NT2/D1 (cell line): ENCODE results near the gene NKX2-3.

Source experiments
- DNase-seq: peaks from one replicate; pipeline ENCODE4 v3.0.0-alpha.2; 2011; ENCODE audit warnings: low read depth, low spot score
- H3K27me3 ChIP-seq: 2 replicates; pipeline ENCODE4 v1.6.0; 2011; ENCODE audit warnings: mild to moderate bottlenecking; ENCODE audit not compliant: insufficient read length, insufficient read depth
- H3K36me3 ChIP-seq: 2 replicates; pipeline ENCODE4 v1.6.1; 2011; ENCODE audit warnings: mild to moderate bottlenecking, low read length, mixed read lengths; ENCODE audit not compliant: insufficient read depth, insufficient read length
- H3K4me1 ChIP-seq: 2 replicates; pipeline ENCODE4 v1.5.1; 2011; ENCODE audit not compliant: insufficient read depth, insufficient read length
- H3K4me3 ChIP-seq: 2 replicates; pipeline ENCODE4 v1.5.1; 2011; ENCODE audit warnings: low read depth; ENCODE audit not compliant: insufficient read length
- H3K9ac ChIP-seq: 2 replicates; pipeline ENCODE4 v1.6.0; 2011; ENCODE audit warnings: low read depth; ENCODE audit not compliant: insufficient read length
- H3K9me3 ChIP-seq: 2 replicates; pipeline ENCODE4 v1.5.1; 2011; ENCODE audit warnings: mild to moderate bottlenecking, low read length; ENCODE audit not compliant: insufficient read depth
- SUZ12 ChIP-seq: IDR thresholded peaks from 2 replicates; pipeline ENCODE4 v1.6.1; 2011; ENCODE audit not compliant: insufficient read length, insufficient read depth; ENCODE audit errors: extremely low read depth
- YY1 ChIP-seq: IDR thresholded peaks from 2 replicates; pipeline ENCODE4 v1.6.1; 2011; ENCODE audit not compliant: insufficient read length, insufficient read depth
- ZNF274 ChIP-seq: IDR thresholded peaks from 2 replicates; pipeline ENCODE4 v1.6.1; 2011; ENCODE audit warnings: mild to moderate bottlenecking, low read depth, low read length

The NKX2-3 gene

DNA sequence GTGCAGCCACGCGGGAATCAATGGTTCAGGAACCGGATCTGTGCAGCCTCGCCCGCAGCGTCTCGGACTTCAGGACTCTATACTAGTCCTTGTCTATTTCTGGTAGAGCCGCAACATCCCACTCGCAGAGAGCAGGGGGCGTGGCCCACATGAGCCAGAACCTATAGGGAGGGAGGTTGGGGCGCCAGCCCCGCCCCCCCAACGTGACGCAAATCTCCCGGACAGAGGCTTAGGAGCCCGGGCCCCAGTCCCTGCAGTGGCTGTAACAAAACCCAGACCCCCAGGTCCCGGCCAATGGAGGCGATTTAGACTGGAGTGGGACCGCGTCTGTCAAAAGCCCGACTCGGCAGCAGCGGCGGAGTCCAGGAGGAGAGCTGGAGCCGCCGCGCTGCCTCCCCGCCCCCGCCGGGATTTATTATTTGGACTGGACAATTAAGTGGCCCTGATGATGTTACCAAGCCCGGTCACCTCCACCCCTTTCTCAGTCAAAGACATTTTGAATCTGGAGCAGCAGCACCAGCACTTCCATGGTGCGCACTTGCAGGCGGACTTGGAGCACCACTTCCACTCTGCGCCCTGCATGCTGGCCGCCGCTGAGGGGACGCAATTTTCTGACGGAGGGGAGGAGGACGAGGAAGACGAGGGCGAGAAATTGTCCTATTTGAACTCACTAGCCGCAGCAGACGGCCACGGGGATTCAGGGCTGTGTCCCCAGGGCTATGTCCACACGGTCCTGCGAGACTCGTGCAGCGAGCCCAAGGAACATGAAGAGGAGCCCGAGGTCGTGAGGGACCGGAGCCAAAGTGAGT, at the start of gene NKX2-3:
Gene NKX2-3 (plus strand): TSS at position 256 of the 809 bp plus-strand sequence. CDS start 190 bp downstream, at position 446.
- TF ChIP-seq SUZ12 (peak; percentile 66), YY1 (no peak), ZNF274 (no peak)
- H3K9ac ChIP-seq, result peak within 1 kb of the TSS; percentile 32
- no peaks in the 10 kb centered on the region for H3K36me3 ChIP-seq
- H3K9me3 ChIP-seq, result 0 out of 2 replicates have a peak, but pooled peaks cover 5% of the 10 kb centered on the region
- peaks cover 10% of the 10 kb centered on the region for H3K4me1 ChIP-seq
- H3K27me3 ChIP-seq, result peaks cover 97% of the 10 kb centered on the region
- H3K4me3 ChIP-seq, result no peak within 1 kb of the TSS
- no peak for DNase-seq

DNA sequence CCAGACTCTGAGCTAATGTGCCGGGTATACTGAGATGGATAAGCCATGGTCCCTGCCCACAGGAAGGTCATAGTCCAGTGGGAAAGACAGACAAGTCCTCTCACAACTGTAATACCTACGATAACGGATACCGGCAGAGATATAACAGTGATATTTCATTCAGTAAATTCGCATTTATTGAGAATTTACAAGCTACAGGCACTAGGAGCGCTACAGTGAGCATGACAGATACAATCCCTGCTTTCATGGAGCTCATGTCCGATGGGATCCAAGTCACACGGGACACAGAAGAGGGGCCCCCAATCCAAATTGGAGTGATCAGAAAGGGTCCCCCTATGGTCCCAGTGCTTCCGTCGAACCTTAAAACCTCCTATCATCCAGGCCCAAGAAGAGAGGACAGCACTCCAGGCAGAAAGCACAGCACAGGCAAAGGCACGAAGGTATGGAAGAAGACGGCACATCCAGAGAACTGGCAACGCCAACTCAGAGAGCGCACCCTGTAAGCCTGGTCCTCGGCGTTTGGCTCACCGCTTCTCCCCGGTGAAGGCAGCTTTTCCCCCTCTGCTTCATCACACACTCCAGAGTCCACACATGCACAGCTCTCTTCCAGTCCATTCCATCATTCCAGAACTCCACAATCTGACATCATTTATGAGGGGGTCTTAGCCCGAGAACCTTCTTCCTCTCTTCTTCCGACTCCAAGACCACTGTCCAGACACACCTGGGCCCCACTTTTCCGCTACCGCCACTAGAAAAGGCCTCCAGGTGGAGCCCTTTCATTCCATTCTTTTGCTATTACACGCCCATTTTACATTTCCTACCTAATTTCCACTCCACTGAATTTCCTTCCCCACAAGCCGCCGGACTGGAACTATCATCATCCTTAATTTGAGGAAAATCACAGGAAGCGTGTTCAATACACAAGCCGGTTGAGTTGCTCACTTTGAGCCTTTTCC, 47.8 kb upstream of the NKX2-3 start:
- peaks cover 3% of the 10 kb centered on the region for H3K27me3 ChIP-seq
- no peak for TF ChIP-seq YY1
- TF ChIP-seq ZNF274, result no peak
- no peak for TF ChIP-seq SUZ12
- H3K4me1 ChIP-seq, result no peaks in the 10 kb centered on the region
- no peaks in the 10 kb centered on the region for H3K9me3 ChIP-seq
- DNase-seq, result no peak
- H3K36me3 ChIP-seq, result no peaks in the 10 kb centered on the region
- no peak overlapping the region for H3K4me3 ChIP-seq
- no peak overlapping the region for H3K9ac ChIP-seq

DNA sequence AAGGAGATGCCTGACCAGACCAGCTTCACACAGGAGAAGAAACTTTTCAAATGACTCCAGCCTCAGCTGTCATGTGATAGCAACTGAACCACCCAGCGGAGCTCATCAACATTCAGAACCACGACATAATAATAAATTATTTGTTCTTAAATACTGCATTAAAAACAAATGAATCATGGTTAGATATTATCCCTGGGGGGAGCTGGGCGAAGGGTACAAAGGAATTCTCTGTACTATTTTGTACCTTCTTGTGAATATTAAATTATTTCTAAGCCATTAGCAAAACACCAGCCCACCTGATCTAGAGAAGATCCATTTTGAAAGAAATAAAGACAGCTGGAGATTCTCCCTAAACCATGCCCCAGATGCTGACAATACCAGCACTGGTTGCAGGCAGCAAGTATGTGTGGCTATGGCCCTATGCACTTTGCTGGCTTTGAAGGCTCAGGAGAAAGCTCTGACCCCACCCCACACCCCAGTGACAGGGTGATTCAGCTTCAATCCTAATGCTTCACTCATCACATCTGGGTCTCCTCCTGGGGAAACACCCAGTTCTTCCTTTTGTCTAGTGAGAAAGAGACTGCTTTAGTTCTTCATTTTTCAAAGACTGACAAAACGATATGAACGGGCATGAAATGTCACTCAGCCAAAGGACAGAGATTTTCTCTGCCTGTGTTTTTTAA, 45.5 kb upstream of the NKX2-3 start:
- TF ChIP-seq YY1 (no peak), ZNF274 (no peak), SUZ12 (no peak)
- Histone ChIP-seq H3K9ac (no peak overlapping the region), H3K27me3 (peaks cover 3% of the 10 kb centered on the region)

DNA sequence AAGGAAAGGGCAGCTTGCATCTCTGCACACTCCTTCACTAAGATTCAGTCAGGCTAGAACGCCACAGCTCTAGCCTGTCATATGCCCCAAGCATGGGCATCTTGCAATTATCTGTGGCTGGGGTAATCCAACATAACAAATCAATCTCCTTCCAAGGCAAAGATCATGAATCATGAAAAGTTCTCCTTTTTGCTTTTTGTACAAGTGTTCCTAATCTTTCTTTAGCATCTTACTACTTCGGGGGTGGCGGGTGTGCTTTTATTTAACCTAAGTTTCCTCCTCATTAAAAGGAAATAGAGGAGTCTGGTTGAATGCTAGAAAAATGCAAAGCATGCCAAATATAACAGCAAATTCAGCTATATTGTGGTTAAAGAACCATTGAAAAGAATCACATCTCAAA, 43.5 kb upstream of the NKX2-3 start:
- no peaks in the 10 kb centered on the region for H3K4me1 ChIP-seq
- no peak overlapping the region for H3K9ac ChIP-seq
- peaks cover 3% of the 10 kb centered on the region for H3K27me3 ChIP-seq
- H3K36me3 ChIP-seq, result no peaks in the 10 kb centered on the region
- no peaks in the 10 kb centered on the region for H3K9me3 ChIP-seq
- no peak for DNase-seq
- H3K4me3 ChIP-seq, result no peak overlapping the region
- no peak for TF ChIP-seq SUZ12
- TF ChIP-seq YY1, result no peak
- TF ChIP-seq ZNF274, result no peak

More for the DNA sequence above, 45.5 kb upstream of the NKX2-3 start:
- no peaks in the 10 kb centered on the region for H3K9me3 ChIP-seq
- no peaks in the 10 kb centered on the region for H3K4me1 ChIP-seq
- H3K36me3 ChIP-seq, result no peaks in the 10 kb centered on the region
- H3K4me3 ChIP-seq, result no peak overlapping the region
- DNase-seq, result no peak

DNA sequence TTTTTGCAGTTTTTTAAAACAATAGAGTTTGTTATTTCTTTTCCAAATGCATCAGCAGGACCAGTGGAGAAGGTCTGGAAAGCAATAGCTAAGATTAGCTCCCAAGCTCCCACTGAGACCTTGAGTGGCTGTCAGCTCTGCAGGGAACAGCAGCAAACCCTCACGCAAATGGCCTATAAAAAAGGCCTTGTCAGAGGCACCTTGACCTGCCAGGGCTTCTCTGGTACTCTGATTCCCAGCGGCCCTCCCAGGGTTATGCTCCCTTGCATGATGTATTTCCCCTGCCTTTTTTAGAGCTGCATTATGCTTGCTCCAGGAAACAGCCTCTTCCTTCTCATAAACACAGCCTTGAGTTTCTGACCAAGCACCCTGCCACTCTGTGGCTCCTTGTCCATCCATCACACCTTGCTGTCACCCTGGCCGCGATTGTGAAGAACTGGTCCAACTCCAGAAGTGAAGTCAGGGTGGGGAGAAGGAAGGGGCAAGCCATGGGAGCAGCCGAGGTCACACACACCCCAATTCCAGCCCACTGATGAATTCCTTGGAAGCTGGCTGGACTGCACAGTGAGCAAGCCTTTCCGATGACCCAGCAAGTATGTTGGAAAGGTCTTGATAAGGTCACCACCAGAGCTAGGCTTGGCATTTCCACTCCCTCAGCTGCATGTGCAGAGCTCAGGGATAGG, 35.3 kb upstream of the NKX2-3 start:
- no peaks in the 10 kb centered on the region for H3K36me3 ChIP-seq
- peaks cover 6% of the 10 kb centered on the region; the same call in 1 of the 2 replicates for H3K9me3 ChIP-seq
- TF ChIP-seq SUZ12, result no peak
- TF ChIP-seq ZNF274, result no peak
- no peak for TF ChIP-seq YY1
- no peak overlapping the region for H3K9ac ChIP-seq
- DNase-seq, result no peak
- H3K4me1 ChIP-seq, result no peaks in the 10 kb centered on the region
- peaks cover 6% of the 10 kb centered on the region for H3K27me3 ChIP-seq
- H3K4me3 ChIP-seq, result no peak overlapping the region

DNA sequence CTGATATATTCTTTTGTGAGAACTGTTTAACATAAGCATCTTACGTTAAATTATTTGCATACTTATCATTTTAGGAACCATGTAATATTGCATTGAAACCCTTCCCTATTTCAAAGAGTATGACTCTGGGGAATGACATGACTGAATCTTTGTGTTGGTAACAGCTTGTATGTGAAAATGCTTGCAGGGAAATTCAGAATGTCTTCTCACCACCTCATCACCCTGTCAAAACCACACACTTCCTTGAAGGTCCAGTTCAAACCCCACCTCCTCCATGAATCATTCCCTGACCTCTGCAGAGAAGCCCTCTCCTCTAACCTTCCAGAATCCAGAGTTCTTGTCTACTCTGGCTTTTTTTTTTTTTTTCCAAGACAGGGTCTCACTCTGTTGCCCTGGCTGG, 26.3 kb upstream of the NKX2-3 start:
- DNase-seq, result no peak
- Histone ChIP-seq H3K27me3 (peaks cover 13% of the 10 kb centered on the region), H3K36me3 (no peaks in the 10 kb centered on the region), H3K9ac (no peak overlapping the region), H3K9me3 (no peaks in the 10 kb centered on the region), H3K4me3 (no peak overlapping the region), H3K4me1 (no peaks in the 10 kb centered on the region)
- TF ChIP-seq SUZ12, result no peak
- TF ChIP-seq ZNF274, result no peak
- TF ChIP-seq YY1, result no peak

DNA sequence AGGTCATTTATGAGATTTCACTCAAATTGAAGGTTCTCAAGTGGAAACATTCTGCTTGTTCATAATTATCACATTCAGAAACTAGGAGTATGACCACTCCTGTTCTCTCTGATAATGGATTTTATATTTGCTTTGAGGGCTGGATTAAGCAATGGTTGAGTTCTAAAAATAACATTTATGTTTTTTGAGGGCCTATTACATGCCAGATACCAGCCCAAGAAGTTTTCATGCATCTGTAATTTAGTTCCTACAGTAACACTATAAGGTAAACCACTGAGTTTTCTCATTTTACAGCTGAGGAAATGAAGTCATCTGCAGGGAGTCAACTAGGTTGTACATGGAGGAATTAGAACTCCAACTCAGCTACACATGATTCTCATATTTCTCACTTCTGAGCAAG, 25.5 kb upstream of the NKX2-3 start:
- H3K9ac ChIP-seq, result no peak overlapping the region
- TF ChIP-seq ZNF274 (no peak), SUZ12 (no peak), YY1 (no peak)
- H3K36me3 ChIP-seq, result no peaks in the 10 kb centered on the region
- H3K27me3 ChIP-seq, result peaks cover 14% of the 10 kb centered on the region
- H3K4me3 ChIP-seq, result no peak overlapping the region
- no peaks in the 10 kb centered on the region for H3K4me1 ChIP-seq
- no peaks in the 10 kb centered on the region for H3K9me3 ChIP-seq
- DNase-seq, result no peak
